Right lobe of liver (tissue), 4 donors: ENCODE results near the gene SLC26A4.

Experiments used
- CTCF ChIP-seq, 4 donors: fragments of 200-600 bp in 3 of 4; fragments of 450-650 bp in 1 of 4; IDR thresholded peaks; one replicate each; pipeline versions ENCODE4 v1.5.1 to v1.8.0; 2016 to 2022; ENCODE audit warnings: antibody characterized with exemption in 4 of 4, mild to moderate bottlenecking in 2 of 4
- POLR2A ChIP-seq: fragments of 450-650 bp; IDR thresholded peaks from one replicate; pipeline ENCODE4 v1.6.1; 2017; ENCODE audit warnings: antibody characterized with exemption, mild to moderate bottlenecking
- donor health status: DM: no; HTN: no; CAD: no.
- donor health status: DM: no; HTN: no; CAD: no.
- donor health status: DM: no; HTN: yes; CAD: no.

- TF ChIP-seq POLR2A (no peak), CTCF (IDR thresholded peaks at IDR 0.05) (no peak)
Observed at GRCh38 chr7:107622894-107623293, 37.7 kb upstream of the SLC26A4 start.
